HEK293T (cell line): ENCODE data around the gene S100B.

ENCODE experiments used
- PKNOX1 ChIP-seq: fragments of 450-650 bp; IDR thresholded peaks from 2 replicates; pipeline ENCODE4 v1.6.1; 2016
- SP1 ChIP-seq: fragments of 450-650 bp; IDR thresholded peaks from 2 replicates; pipeline ENCODE4 v1.6.1; 2017
- TARDBP ChIP-seq: fragments of 450-650 bp; IDR thresholded peaks from 2 replicates; pipeline ENCODE4 v1.6.1; 2016
- ZNF384 ChIP-seq: fragments of 450-650 bp; IDR thresholded peaks from 2 replicates; pipeline ENCODE4 v1.6.1; 2016

- TF ChIP-seq TARDBP (no peak), SP1 (no peak), ZNF384 (no peak), PKNOX1 (no peak)
These were observed 1.5 kb upstream of the S100B start for GRCh38 chr21:46606427-46606813.
